BLaER1 (cell line): ENCODE results near the gene VWA3A.
A peak's percentile ranks its signal among the peaks of the same experiment; 100 is the strongest.
"Not testable (repeated sequence)": the region's sequence is repeated elsewhere in the genome, so short reads cannot be mapped to it uniquely, and the experiment has no call there.

ENCODE experiments used
- H3K27ac ChIP-seq: shearing (Covaris generic); formaldehyde crosslinking; 2 replicates; pipeline ENCODE4 v1.8.1; 2022
- H3K27me3 ChIP-seq: shearing (Covaris generic); formaldehyde crosslinking; 2 replicates; pipeline ENCODE4 v1.8.1; 2022
- H3K36me3 ChIP-seq: shearing (Covaris generic); formaldehyde crosslinking; 2 replicates; pipeline ENCODE4 v1.8.1; 2022
- H3K4me1 ChIP-seq: shearing (Covaris generic); formaldehyde crosslinking; 2 replicates; pipeline ENCODE4 v1.8.1; 2022
- H3K4me2 ChIP-seq: shearing (Covaris generic); formaldehyde crosslinking; 2 replicates; pipeline ENCODE4 v1.8.1; 2022
- H3K4me3 ChIP-seq: shearing (Covaris generic); formaldehyde crosslinking; 2 replicates; pipeline ENCODE4 v1.8.1; 2022
- H3K9ac ChIP-seq: shearing (Covaris generic); formaldehyde crosslinking; 2 replicates; pipeline ENCODE4 v1.8.1; 2022
- H3K9me3 ChIP-seq: shearing (Covaris generic); formaldehyde crosslinking; 2 replicates; pipeline ENCODE4 v1.8.1; 2022
- H4K20me1 ChIP-seq: shearing (Covaris generic); formaldehyde crosslinking; 2 replicates; pipeline ENCODE4 v1.8.1; 2022
- Cebpa-rat ChIP-seq: shearing (Covaris generic); IDR thresholded peaks from 2 replicates; pipeline ENCODE4 v1.8.1; 2022

Gene VWA3A

GRCh38 chr16:22171953-22172352, 79.6 kb downstream of the VWA3A start:
- Histone ChIP-seq H3K9me3 (no peaks in the 10 kb centered on the region), H3K36me3 (no peaks in the 10 kb centered on the region), H3K4me3 (no peak overlapping the region), H3K4me1 (peaks cover 17% of the 10 kb centered on the region), H3K9ac (no peak overlapping the region), H3K4me2 (no peak overlapping the region), H3K27ac (no peak overlapping the region), H3K27me3 (no peaks in the 10 kb centered on the region), H4K20me1 (no peaks in the 10 kb centered on the region)
- no peak for TF ChIP-seq Cebpa-rat

GRCh38 chr16:22172642-22173041, 80.3 kb downstream of the VWA3A start:
- not testable (repeated sequence) for H3K4me3 ChIP-seq, H3K4me2 ChIP-seq, H3K9me3 ChIP-seq, H3K9ac ChIP-seq, H3K36me3 ChIP-seq, H3K27me3 ChIP-seq, H4K20me1 ChIP-seq, H3K27ac ChIP-seq
- peaks cover 17% of the 10 kb centered on the region for H3K4me1 ChIP-seq

- Histone ChIP-seq H3K27me3 (no peaks in the 10 kb centered on the region), H3K4me1 (peaks cover 17% of the 10 kb centered on the region), H3K27ac (no peak overlapping the region), H3K4me2 (peak overlapping the region; percentile 29), H3K9ac (no peak overlapping the region), H3K4me3 (no peak overlapping the region), H4K20me1 (no peaks in the 10 kb centered on the region), H3K36me3 (no peaks in the 10 kb centered on the region), H3K9me3 (no peaks in the 10 kb centered on the region)
- no peak for TF ChIP-seq Cebpa-rat
Measured at GRCh38 chr16:22174642-22175041, 82.3 kb downstream of the VWA3A start.

GRCh38 chr16:22177968-22178930, 85.9 kb downstream of the VWA3A start:
- peaks cover 17% of the 10 kb centered on the region for H3K4me1 ChIP-seq
- H3K9me3 ChIP-seq = no peaks in the 10 kb centered on the region
- no peak for TF ChIP-seq Cebpa-rat
- no peaks in the 10 kb centered on the region for H3K36me3 ChIP-seq
- no peaks in the 10 kb centered on the region for H3K27me3 ChIP-seq
- no peaks in the 10 kb centered on the region for H4K20me1 ChIP-seq
- no peak overlapping the region for H3K9ac ChIP-seq
- H3K4me3 ChIP-seq = no peak overlapping the region
- no peak overlapping the region for H3K27ac ChIP-seq
- no peak overlapping the region for H3K4me2 ChIP-seq

GRCh38 chr16:22181426-22181825, 89.1 kb downstream of the VWA3A start:
- TF ChIP-seq Cebpa-rat = no peak
- Histone ChIP-seq H3K4me1 (no peaks in the 10 kb centered on the region), H3K27ac (no peak overlapping the region), H3K4me3 (no peak overlapping the region), H3K9me3 (no peaks in the 10 kb centered on the region), H3K36me3 (no peaks in the 10 kb centered on the region), H3K4me2 (no peak overlapping the region), H3K27me3 (no peaks in the 10 kb centered on the region), H3K9ac (no peak overlapping the region), H4K20me1 (no peaks in the 10 kb centered on the region)

- H3K9ac ChIP-seq = no peak overlapping the region
- H3K27me3 ChIP-seq = no peaks in the 10 kb centered on the region
- H3K4me3 ChIP-seq = no peak overlapping the region
- no peak overlapping the region for H3K4me2 ChIP-seq
- no peaks in the 10 kb centered on the region for H3K4me1 ChIP-seq
- H3K27ac ChIP-seq = no peak overlapping the region
- TF ChIP-seq Cebpa-rat = no peak
- H3K36me3 ChIP-seq = no peaks in the 10 kb centered on the region
- H4K20me1 ChIP-seq = no peaks in the 10 kb centered on the region
- no peaks in the 10 kb centered on the region for H3K9me3 ChIP-seq
Measured at GRCh38 chr16:22181843-22182242, 89.5 kb downstream of the VWA3A start.

GRCh38 chr16:22183335-22183734, 91.0 kb downstream of the VWA3A start:
- no peak overlapping the region for H3K9ac ChIP-seq
- H3K4me1 ChIP-seq = peaks cover 6% of the 10 kb centered on the region
- no peak overlapping the region for H3K27ac ChIP-seq
- no peaks in the 10 kb centered on the region for H3K36me3 ChIP-seq
- H3K9me3 ChIP-seq = no peaks in the 10 kb centered on the region
- H3K27me3 ChIP-seq = no peaks in the 10 kb centered on the region
- TF ChIP-seq Cebpa-rat = no peak
- no peak overlapping the region for H3K4me2 ChIP-seq
- no peak overlapping the region for H3K4me3 ChIP-seq
- no peaks in the 10 kb centered on the region for H4K20me1 ChIP-seq

- Histone ChIP-seq H3K9ac (no peak overlapping the region), H3K4me1 (peaks cover 14% of the 10 kb centered on the region), H3K27ac (no peak overlapping the region), H3K4me3 (no peak overlapping the region), H4K20me1 (no peaks in the 10 kb centered on the region), H3K27me3 (no peaks in the 10 kb centered on the region), H3K9me3 (no peaks in the 10 kb centered on the region), H3K36me3 (no peaks in the 10 kb centered on the region), H3K4me2 (no peak overlapping the region)
- TF ChIP-seq Cebpa-rat = no peak
Measured at GRCh38 chr16:22183901-22184614, 91.7 kb downstream of the VWA3A start.

- Histone ChIP-seq H3K27me3 (no peaks in the 10 kb centered on the region), H3K4me2 (no peak overlapping the region), H3K9me3 (no peaks in the 10 kb centered on the region), H3K9ac (no peak overlapping the region), H3K27ac (no peak overlapping the region), H3K4me3 (no peak overlapping the region), H3K36me3 (no peaks in the 10 kb centered on the region), H3K4me1 (peaks cover 19% of the 10 kb centered on the region), H4K20me1 (no peaks in the 10 kb centered on the region)
- no peak for TF ChIP-seq Cebpa-rat
Measured at GRCh38 chr16:22184615-22184968, 92.3 kb downstream of the VWA3A start.

GRCh38 chr16:22186517-22186916, 94.2 kb downstream of the VWA3A start:
- H3K27me3 ChIP-seq = no peaks in the 10 kb centered on the region
- no peaks in the 10 kb centered on the region for H3K9me3 ChIP-seq
- H3K36me3 ChIP-seq = no peaks in the 10 kb centered on the region
- TF ChIP-seq Cebpa-rat = no peak
- no peak overlapping the region for H3K27ac ChIP-seq
- H3K4me1 ChIP-seq = peaks cover 24% of the 10 kb centered on the region
- H3K9ac ChIP-seq = no peak overlapping the region
- no peak overlapping the region for H3K4me2 ChIP-seq
- H4K20me1 ChIP-seq = no peaks in the 10 kb centered on the region
- no peak overlapping the region for H3K4me3 ChIP-seq
